B cell (primary cell): ENCODE measurements around the gene SLC8B1. TPM values are rescaled to one million over a fixed set of nuclear protein-coding genes. Genes with fewer than 3 reads are reported as not detected.

Source experiments
- ATAC-seq: fragments of 200-7000 bp; cut with Tn5 transposase; one replicate; pipeline ENCODE4 v1.10.0; 2021; ENCODE audit warnings: low read depth, mild to moderate bottlenecking, moderate number of reproducible peaks, moderate library complexity
- CTCF ChIA-PET: fragments of 350-600 bp; sonication (Branson Sonifier 250); formaldehyde crosslinking; loops from one replicate; lab custom pipeline; 2021; ENCODE audit warnings: antibody characterized with exemption, inconsistent platforms; lab: Charles Lee
- POLR2A ChIA-PET: fragments of 350-600 bp; sonication (Branson Sonifier 250); formaldehyde crosslinking; loops from one replicate; lab custom pipeline; 2021; ENCODE audit warnings: antibody characterized with exemption; lab: Charles Lee
- DNase-seq: peaks from one replicate; pipeline ENCODE4 v3.0.0; 2013
- H2AFZ ChIP-seq: 2 replicates; pipeline ENCODE4 v1.6.1; 2012; ENCODE audit warnings: mild to moderate bottlenecking, low read depth, low read length; ENCODE audit not compliant: insufficient read depth, poor library complexity, severe bottlenecking
- H3K27ac ChIP-seq, 2 donors: 1 replicate in 1 of 2; 2 replicates in 1 of 2; pipeline ENCODE4 v1.5.1; 2012 to 2013; ENCODE audit warnings: low read length in 2 of 2, mild to moderate bottlenecking in 2 of 2, moderate library complexity in 1 of 2
- H3K27me3 ChIP-seq, 4 experiments: fragments of 200-600 bp in 1 of 4; sonication (generic) in 1 of 4; replicated peaks in 1 of 4; 1 replicate in 2 of 4; 2 replicates in 2 of 4; pipeline versions ENCODE4 v1.6.1 to v1.7.0; 2013 to 2016; ENCODE audit warnings: low read length in 3 of 4, mild to moderate bottlenecking in 2 of 4, mixed read lengths in 1 of 4, moderate library complexity in 1 of 4; ENCODE audit not compliant: insufficient read depth in 4 of 4, control insufficient read depth in 3 of 4; ENCODE audit errors: control extremely low read depth in 1 of 4
- H3K36me3 ChIP-seq, 2 experiments: replicated peaks in 1 of 2; 1 replicate in 1 of 2; 2 replicates in 1 of 2; pipeline versions ENCODE4 v1.6.1 to v1.7.1; 2013; ENCODE audit warnings: low read length in 1 of 2; ENCODE audit not compliant: insufficient read depth in 2 of 2, control insufficient read depth in 1 of 2; ENCODE audit errors: control extremely low read depth in 1 of 2, extremely low read depth in 1 of 2
- H3K4me1 ChIP-seq, 2 donors: fragments of 200-600 bp in 1 of 2; sonication (generic) in 1 of 2; 1 replicate in 1 of 2; 2 replicates in 1 of 2; pipeline versions ENCODE4 v1.5.1 to v1.6.1; 2013 to 2017; ENCODE audit warnings: low read length in 2 of 2; ENCODE audit not compliant: control insufficient read depth in 2 of 2, insufficient read depth in 2 of 2
- H3K4me2 ChIP-seq: replicated peaks from 2 replicates; pipeline ENCODE3; 2012; ENCODE audit warnings: mild to moderate bottlenecking, low read depth, low read length; ENCODE audit not compliant: poor library complexity, severe bottlenecking
- H3K4me3 ChIP-seq, 5 experiments: fragments of 200-600 bp in 1 of 5; sonication (generic) in 1 of 5; 1 replicate in 3 of 5; 2 replicates in 2 of 5; pipeline versions ENCODE4 v1.5.1 to v1.7.0; 2011 to 2016; ENCODE audit warnings: low read length in 4 of 5, mild to moderate bottlenecking in 4 of 5, low read depth in 2 of 5, control low read depth in 1 of 5, moderate library complexity in 1 of 5; ENCODE audit not compliant: insufficient read depth in 1 of 5; ENCODE audit errors: control extremely low read depth in 1 of 5, extremely low read depth in 1 of 5
- H3K79me2 ChIP-seq: fragments of 200-600 bp; sonication (generic); one replicate; pipeline ENCODE4 v1.6.0; 2016; ENCODE audit warnings: low read length; ENCODE audit not compliant: control insufficient read depth, insufficient read depth
- H3K9ac ChIP-seq: fragments of 200-600 bp; sonication (generic); 2 replicates; pipeline ENCODE4 v1.6.1; 2017; ENCODE audit warnings: mild to moderate bottlenecking, low read length, moderate library complexity
- H3K9me3 ChIP-seq, 3 donors: one replicate each; pipeline versions ENCODE4 v1.6.1 to v1.7.1; 2013; ENCODE audit warnings: low read length in 2 of 3; ENCODE audit not compliant: control insufficient read depth in 2 of 3, insufficient read depth in 1 of 3; ENCODE audit errors: control extremely low read depth in 1 of 3
- H4K20me1 ChIP-seq: 2 replicates; pipeline ENCODE4 v1.6.0; 2012; ENCODE audit warnings: mild to moderate bottlenecking, low read length; ENCODE audit not compliant: insufficient read depth, control insufficient read depth, poor library complexity, severe bottlenecking
- H3K27ac Mint-ChIP-seq: one replicate; pipeline ENCODE4 v1.8.0; 2021; ENCODE audit warnings: mixed read lengths
- H3K27me3 Mint-ChIP-seq: one replicate; pipeline ENCODE4 v1.8.0; 2021; ENCODE audit warnings: mixed read lengths
- H3K4me1 Mint-ChIP-seq: one replicate; pipeline ENCODE4 v1.8.0; 2021; ENCODE audit warnings: mixed read lengths
- H3K4me3 Mint-ChIP-seq: one replicate; pipeline ENCODE4 v1.8.0; 2021; ENCODE audit warnings: mixed read lengths
- H3K9me3 Mint-ChIP-seq: one replicate; pipeline ENCODE4 v1.8.0; 2022; ENCODE audit warnings: mixed read lengths; ENCODE audit not compliant: insufficient read depth
- CTCF ChIP-seq: fragments of 200-600 bp; IDR thresholded peaks from one replicate; pipeline ENCODE4 v1.8.0; 2022; ENCODE audit warnings: antibody characterized with exemption, mild to moderate bottlenecking
- EZH2 ChIP-seq: IDR thresholded peaks from 2 replicates; pipeline ENCODE4 v1.6.1; 2012; ENCODE audit warnings: borderline replicate concordance, low read depth, mild to moderate bottlenecking, moderate library complexity, low read length; ENCODE audit not compliant: insufficient read depth, poor library complexity, severe bottlenecking
- WGBS: methylation state at CpG from one replicate; pipeline ENCODE4 v1.1.5; 2013; ENCODE audit warnings: missing lambda C conversion rate; ENCODE audit not compliant: insufficient coverage; 5-methylcytosine and 5-hydroxymethylcytosine counted together
- intact Hi-C: fragments of 100-400 bp; cut with micrococcal nuclease; formaldehyde crosslinking; loops from one replicate; pipeline ENCODE4 v1.10.0; 2022
- polyA plus RNA-seq: library from polyadenylated mRNA; depleted of rRNA; stranded (reverse); fragments of >200 nt; gene quantifications from 2 replicates; pipeline ENCODE4 v1.2.3, GENCODE V29; 2012
- total RNA-seq, 2 donors: library from RNA; stranded (reverse); fragments of 120-200 nt in 1 of 2; gene quantifications; 1 replicate in 1 of 2; 2 replicates in 1 of 2; pipeline versions ENCODE4 v1.2.3 to v1.2.4, GENCODE V29; 2013 to 2022

The SLC8B1 gene
- total and polyA plus RNA-seq, 2 donors (not counting 1 experiment from before 2014, with no cell fraction given): 18.7 to 35.6 TPM

DNA sequence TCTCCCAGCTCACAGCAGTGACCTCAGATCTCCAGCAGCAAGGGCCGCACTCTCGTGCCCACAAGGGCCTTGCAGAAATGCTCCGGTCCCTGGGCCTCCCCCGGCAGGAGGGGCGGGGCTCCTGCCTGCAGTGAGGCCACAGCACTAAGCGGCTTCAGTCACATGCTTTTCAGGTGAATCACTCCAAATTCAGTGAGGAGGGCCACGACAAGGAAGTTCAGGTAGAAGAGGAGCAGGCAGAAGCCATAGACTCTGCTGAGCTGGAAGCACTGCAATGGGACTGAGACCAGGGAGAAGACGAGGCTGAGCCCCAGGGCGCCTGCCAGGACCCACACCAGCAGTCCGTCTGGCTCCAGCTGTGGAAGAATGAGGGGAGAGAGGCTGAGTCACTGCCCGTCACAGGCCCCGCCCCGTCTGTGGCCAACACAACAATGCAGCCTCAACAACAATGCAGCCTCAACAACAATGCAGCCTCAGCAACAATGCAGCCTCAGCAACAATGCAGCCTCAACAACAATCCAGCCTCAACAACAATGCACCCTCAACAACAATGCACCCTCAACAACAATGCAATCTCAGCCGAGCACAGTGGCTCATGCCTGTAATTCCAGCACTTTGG, 35.2 kb downstream of the SLC8B1 start:
- intact Hi-C loops: loop anchor here (10.0 kb wide), 1 partner anchor 105 kb away; no protein-coding TSS in a partner anchor
- Mint-ChIP-seq H3K27ac (peak overlapping the region; percentile 37), H3K4me3 (no peak overlapping the region), H3K9me3 (no peaks in the 10 kb centered on the region), H3K4me1 (peaks cover 20% of the 10 kb centered on the region), H3K27me3 (no peaks in the 10 kb centered on the region)
- no peak for ATAC-seq
- Histone ChIP-seq H3K79me2 (no peaks in the 10 kb centered on the region), H3K36me3 (peaks cover 0 to 16% of the 10 kb centered on the region in 2 experiments), H2AFZ (no peak overlapping the region), H3K4me3 (no peak overlapping the region), H3K27me3 (no peaks in the 10 kb centered on the region), H3K27ac (no peak overlapping the region), H3K4me2 (no peak overlapping the region), H3K9ac (no peak overlapping the region), H3K9me3 (no peaks in the 10 kb centered on the region), H4K20me1 (no peaks in the 10 kb centered on the region), H3K4me1 (peaks cover 11 to 19% of the 10 kb centered on the region in 2 donors)
- ChIA-PET POLR2A (no interaction called here), CTCF (no interaction called here)
- WGBS: 91% methylated on average over 11 of the region's 14 CpGs
- TF ChIP-seq CTCF (no peak), EZH2 (no peak)
- no peak for DNase-seq

DNA sequence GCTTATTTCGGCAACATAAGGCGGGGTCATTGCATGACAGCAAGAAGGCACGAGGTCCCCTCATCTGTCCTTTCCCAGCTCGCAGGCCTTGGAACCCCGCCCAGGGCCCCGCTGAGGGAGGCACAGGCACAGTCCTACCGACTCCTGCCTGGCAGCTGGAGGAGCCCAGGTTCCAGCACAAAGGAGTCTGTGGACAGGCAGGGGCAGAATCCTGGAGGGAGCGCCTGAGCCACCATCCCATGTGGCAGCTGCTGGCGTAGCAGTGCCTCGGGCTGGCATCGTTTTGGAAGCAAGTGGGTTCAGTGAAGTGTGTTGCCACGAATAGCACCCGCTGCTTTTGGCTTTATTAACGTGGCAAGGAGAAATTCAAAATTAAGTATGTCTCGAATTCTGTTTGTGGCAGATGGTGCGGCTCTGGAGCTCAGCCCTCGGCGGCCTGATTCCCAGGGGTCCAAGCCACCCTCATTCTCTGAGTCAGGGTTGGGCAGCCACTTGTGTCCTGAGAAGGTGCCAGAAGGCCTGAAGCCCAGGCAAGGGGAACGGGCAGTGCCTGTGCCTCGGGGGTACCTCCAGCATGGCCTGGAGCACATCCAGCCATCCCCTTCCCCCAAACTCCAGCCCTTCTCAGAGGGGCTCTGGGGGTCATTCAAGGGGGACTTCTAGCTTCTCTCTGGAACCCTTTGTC, 35.9 kb downstream of the SLC8B1 start:
- Histone ChIP-seq H3K4me2 (no peak overlapping the region), H3K9me3 (no peaks in the 10 kb centered on the region), H3K4me1 (peaks cover 11 to 19% of the 10 kb centered on the region in 2 donors), H4K20me1 (no peaks in the 10 kb centered on the region), H3K27ac (no peak overlapping the region), H3K4me3 (no peak overlapping the region), H3K79me2 (no peaks in the 10 kb centered on the region), H3K9ac (no peak overlapping the region), H3K36me3 (peaks cover 0 to 14% of the 10 kb centered on the region in 2 experiments), H3K27me3 (no peaks in the 10 kb centered on the region), H2AFZ (no peak overlapping the region)
- H3K4me3 Mint-ChIP-seq: no peak overlapping the region
- intact Hi-C loops: loop anchor here (10.0 kb wide), 1 partner anchor 104 kb away; no protein-coding TSS in a partner anchor
- no peaks in the 10 kb centered on the region for H3K9me3 Mint-ChIP-seq
- ChIA-PET POLR2A (no interaction called here), CTCF (interaction anchor here (1.5 kb wide), 1 partner anchor 66 kb away, joined by 5 read pairs; no protein-coding TSS in a partner anchor)
- TF ChIP-seq EZH2 (no peak), CTCF (no peak)
- no peaks in the 10 kb centered on the region for H3K27me3 Mint-ChIP-seq
- H3K27ac Mint-ChIP-seq: no peak overlapping the region
- 54% methylated on average over 20 of the region's 20 CpGs for WGBS
- no peak for DNase-seq
- no peak for ATAC-seq
- H3K4me1 Mint-ChIP-seq: peaks cover 20% of the 10 kb centered on the region
